ENCODE data around the gene SMLR1.

The SMLR1 gene

DNA sequence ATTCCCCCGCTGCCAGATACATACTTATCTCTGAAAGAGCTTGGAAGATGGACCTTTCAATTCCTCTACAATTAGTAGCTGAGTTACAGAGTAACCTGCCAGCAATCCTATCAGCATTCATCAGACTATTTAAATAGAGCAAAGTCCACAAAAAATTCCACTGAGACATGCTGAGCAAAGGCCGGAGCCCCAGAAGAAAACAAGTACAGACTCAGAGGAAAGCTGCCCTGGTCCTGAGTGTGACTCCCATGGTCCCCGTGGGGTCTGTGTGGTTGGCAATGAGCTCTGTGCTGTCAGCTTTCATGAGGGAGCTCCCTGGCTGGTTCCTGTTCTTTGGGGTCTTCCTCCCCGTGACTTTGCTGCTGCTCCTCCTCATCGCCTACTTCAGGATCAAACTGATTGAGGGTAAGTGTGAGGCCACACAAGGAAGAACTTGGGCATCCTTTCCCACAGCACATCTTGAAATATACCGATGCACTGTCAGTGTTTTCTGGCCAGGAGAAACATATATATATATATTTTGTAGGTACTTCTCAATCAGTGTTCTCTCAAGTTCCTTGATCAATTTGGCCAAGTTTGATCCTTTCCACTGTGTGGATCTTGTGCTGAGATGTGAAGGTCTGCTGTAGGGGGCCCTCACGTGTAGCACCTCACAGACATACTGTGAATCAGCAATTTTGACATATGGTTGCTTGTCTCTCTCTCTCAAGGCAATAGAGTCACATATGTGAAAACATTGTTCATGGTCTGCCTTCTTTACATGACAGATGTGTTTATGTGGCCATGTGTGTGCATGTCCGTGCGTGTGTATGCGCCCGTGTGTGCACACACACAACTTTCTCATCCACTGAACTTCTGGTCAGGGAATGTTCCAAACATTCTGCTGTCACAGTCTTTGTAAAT, at the start of gene SMLR1:
Gene SMLR1, plus strand, starts transcription at position 160 of the 903 bp plus-strand sequence. Its CDS starts 8 bp downstream, at position 168.
- TF ChIP-seq, protein P1, sequence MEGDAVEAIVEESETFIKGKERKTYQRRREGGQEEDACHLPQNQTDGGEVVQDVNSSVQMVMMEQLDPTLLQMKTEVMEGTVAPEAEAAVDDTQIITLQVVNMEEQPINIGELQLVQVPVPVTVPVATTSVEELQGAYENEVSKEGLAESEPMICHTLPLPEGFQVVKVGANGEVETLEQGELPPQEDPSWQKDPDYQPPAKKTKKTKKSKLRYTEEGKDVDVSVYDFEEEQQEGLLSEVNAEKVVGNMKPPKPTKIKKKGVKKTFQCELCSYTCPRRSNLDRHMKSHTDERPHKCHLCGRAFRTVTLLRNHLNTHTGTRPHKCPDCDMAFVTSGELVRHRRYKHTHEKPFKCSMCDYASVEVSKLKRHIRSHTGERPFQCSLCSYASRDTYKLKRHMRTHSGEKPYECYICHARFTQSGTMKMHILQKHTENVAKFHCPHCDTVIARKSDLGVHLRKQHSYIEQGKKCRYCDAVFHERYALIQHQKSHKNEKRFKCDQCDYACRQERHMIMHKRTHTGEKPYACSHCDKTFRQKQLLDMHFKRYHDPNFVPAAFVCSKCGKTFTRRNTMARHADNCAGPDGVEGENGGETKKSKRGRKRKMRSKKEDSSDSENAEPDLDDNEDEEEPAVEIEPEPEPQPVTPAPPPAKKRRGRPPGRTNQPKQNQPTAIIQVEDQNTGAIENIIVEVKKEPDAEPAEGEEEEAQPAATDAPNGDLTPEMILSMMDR (conservative IDR thresholded peaks at IDR 0.05; ENCODE audit: low read depth) = no peak
- ChIA-PET CTCF (interaction anchor here (0.7 kb wide), 1 partner anchor 520 kb away, joined by 3 read pairs; no protein-coding TSS in a partner anchor), POLR2A (ENCODE audit: low non-redundant PET) (no interaction called here)

DNA sequence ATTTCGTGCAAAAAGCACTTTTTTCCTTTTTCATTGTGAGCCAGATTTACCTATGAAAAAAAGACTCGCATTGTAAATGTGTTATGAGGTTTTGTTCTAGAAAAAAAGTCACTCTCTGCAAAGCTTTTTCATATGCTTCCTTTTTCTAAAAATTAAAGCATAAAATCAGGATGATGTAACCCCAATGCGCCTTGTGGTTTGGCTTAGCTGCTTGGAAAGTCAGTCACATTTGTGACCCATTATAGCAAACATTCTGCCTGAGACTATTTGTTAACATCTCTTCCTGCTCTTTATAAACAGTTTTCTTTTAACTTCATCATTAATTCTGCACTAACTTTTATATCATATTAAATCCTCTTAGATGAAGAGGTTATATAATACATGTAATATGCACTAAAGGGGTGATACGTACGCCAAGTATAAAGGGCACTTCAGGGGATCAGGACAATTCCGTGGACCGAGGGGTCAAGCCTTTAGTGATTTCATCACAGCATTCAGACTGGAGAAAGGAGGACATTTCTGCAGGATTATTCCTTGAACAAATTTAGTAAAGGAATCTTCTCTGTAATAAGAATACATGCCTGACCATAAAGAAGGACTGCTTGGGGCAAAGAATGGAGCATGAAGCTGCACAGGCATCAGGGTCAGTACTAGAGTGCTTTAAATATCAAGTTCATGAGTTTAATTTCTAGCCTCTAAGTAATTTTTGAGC, 48.1 kb upstream of the SMLR1 start:
- POLR2A ChIA-PET (ENCODE audit: low non-redundant PET) = no interaction called here
- TF ChIP-seq, protein P1 (conservative IDR thresholded peaks at IDR 0.05; ENCODE audit: low read depth) = no peak
- DNase-seq (ENCODE audit: low spot score) = no peak
- CTCF ChIA-PET = interaction anchor here (0.7 kb wide), 1 partner anchor 87 kb away, joined by 3 read pairs; no protein-coding TSS in a partner anchor
- H3K27ac ChIP-seq = no peak overlapping the region

More for the DNA sequence above, at the start of gene SMLR1:
- no peak within 1 kb of the TSS for H3K27ac ChIP-seq
- DNase-seq (ENCODE audit: low spot score) = no peak

DNA sequence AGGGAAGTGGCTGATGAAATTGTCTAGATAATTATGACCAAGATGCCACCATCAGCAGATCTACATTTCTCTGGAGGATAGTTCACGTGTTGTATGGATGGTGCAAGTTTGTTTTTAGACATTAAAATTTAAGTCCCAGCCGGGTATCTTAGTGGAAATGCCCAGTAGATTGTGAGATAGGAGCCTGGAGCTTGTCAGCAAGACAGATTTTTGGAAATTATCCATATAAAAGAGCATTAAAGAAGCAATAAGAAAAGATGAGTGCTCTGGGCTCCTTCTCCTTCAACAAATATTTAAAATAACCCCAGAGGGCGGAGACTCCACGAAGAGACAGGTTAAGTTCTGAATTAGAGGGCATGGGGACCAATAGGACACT, 47.6 kb upstream of the SMLR1 start:
- POLR2A ChIA-PET (ENCODE audit: low non-redundant PET) = no interaction called here
- CTCF ChIA-PET = interaction anchor here (0.7 kb wide), 1 partner anchor 87 kb away, joined by 3 read pairs; no protein-coding TSS in a partner anchor
- H3K27ac ChIP-seq = no peak overlapping the region
- DNase-seq (ENCODE audit: low spot score) = no peak
- TF ChIP-seq, protein P1 (conservative IDR thresholded peaks at IDR 0.05; ENCODE audit: low read depth) = no peak

DNA sequence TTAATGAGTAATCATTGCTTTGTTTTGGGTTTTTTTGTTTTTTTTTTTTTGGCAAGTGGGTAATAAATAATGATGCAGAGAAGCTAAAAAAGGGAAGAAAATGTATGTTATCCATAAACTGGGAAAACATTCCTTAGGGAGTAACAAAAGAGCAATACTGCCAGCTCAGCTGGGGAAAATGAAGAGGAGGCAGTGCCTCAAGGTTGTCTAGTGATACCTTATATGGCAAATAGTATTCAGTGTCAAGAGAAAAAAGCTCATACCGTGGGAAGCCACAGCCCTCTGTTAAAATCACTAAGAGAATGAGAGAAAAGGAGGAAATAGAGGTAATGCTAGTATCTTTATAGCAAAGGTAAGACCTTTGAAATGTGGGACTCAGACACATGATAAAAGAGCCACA, 47.1 kb upstream of the SMLR1 start:
- TF ChIP-seq, protein P1 (conservative IDR thresholded peaks at IDR 0.05; ENCODE audit: low read depth) = no peak
- no peak for DNase-seq (ENCODE audit: low spot score)
- CTCF ChIA-PET = interaction anchor here (0.7 kb wide), 1 partner anchor 21 kb away, joined by 6 read pairs; no protein-coding TSS in a partner anchor
- POLR2A ChIA-PET (ENCODE audit: low non-redundant PET) = no interaction called here
- no peak overlapping the region for H3K27ac ChIP-seq

DNA sequence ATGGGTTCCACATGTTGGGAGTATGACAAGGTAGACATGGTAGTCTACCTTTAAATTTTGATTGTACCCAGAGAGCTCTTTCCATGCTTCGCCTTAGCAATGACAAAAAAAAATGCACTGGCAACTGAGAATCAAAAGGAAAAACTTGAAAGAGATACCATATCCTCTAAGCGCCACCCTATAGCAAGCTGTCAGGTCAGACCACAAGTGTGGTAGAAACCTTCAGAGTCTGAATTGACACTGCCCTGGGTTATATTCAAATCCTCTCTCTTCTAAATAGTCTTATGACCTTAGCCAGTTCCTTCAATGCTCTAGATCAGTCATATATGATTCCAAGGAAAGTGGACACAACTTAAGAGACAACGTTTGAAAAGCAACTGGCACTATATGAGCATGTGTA, 45.6 kb upstream of the SMLR1 start:
- ChIA-PET POLR2A (ENCODE audit: low non-redundant PET) (no interaction called here), CTCF (no interaction called here)
- TF ChIP-seq, protein P1 (conservative IDR thresholded peaks at IDR 0.05; ENCODE audit: low read depth) = no peak
- DNase-seq (ENCODE audit: low spot score) = no peak
- H3K27ac ChIP-seq = no peak overlapping the region

DNA sequence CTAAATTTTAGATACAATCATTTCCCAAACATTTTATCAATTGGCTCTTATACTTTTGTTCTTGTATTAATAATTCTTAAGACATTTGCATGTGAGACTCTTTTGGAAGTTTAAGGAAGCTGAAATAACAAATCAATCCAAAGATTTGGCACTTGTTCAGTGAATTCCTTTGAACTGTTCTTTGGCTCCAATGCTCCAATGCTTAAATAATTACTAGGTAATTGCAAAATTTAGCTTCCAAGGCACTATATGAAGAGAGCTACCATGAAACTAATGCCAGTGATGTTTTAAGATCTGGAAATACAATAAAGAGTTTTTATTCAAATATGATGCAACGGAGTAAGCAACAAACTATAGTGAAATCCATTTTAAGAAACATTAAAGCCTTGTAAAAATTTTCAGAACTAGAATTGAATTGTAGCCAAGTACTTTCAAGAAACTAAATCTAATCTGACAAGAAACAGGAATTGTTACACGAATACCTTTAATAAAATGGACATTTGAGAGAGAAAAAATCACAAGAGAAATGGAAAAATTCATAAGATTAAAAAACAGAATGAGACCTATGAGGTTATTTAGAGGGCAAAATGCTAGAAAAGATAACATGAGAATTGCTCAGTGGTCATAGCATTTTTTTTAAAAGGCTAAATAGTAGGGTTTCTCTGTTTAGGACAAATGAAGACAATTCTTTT, 43.6 kb upstream of the SMLR1 start:
- no peak overlapping the region for H3K27ac ChIP-seq
- no peak for DNase-seq (ENCODE audit: low spot score)
- POLR2A ChIA-PET (ENCODE audit: low non-redundant PET) = no interaction called here
- CTCF ChIA-PET = interaction anchor here (0.6 kb wide), 1 partner anchor 1599 kb away, joined by 3 read pairs; no protein-coding TSS in a partner anchor
- TF ChIP-seq, protein P1 (conservative IDR thresholded peaks at IDR 0.05; ENCODE audit: low read depth) = no peak

All from RWPE1 (cell line).